ENCODE measurements around the gene XKR3.

DNA sequence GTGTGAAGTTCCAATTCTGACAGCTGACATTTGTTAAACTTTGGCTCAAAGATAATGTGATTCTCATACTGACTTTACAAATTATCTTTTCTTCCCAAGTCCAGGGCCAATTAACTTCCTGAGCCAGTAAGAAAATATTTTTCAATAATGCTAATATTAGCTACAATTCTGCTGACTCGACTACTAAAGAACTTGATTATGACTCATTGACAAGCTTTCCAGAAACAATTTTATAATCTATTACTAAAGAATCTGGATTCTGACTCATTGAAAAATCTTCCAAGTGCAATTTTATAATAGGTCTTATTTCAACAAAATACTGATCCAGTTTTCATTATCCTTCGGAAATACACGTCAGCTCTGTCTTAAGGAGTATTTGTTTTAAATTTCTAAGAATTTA is 12.9 kb upstream of the XKR3 start:
- TF ChIP-seq POLR2A (IDR thresholded peaks at IDR 0.05; ENCODE audit: extremely low read depth, insufficient read length), result no peak
- TF ChIP-seq, protein P1, sequence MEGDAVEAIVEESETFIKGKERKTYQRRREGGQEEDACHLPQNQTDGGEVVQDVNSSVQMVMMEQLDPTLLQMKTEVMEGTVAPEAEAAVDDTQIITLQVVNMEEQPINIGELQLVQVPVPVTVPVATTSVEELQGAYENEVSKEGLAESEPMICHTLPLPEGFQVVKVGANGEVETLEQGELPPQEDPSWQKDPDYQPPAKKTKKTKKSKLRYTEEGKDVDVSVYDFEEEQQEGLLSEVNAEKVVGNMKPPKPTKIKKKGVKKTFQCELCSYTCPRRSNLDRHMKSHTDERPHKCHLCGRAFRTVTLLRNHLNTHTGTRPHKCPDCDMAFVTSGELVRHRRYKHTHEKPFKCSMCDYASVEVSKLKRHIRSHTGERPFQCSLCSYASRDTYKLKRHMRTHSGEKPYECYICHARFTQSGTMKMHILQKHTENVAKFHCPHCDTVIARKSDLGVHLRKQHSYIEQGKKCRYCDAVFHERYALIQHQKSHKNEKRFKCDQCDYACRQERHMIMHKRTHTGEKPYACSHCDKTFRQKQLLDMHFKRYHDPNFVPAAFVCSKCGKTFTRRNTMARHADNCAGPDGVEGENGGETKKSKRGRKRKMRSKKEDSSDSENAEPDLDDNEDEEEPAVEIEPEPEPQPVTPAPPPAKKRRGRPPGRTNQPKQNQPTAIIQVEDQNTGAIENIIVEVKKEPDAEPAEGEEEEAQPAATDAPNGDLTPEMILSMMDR (IDR thresholded peaks at IDR 0.05; ENCODE audit: low read depth, low read length), result no peak
